Tibial nerve (tissue), 4 donors: ENCODE data around the gene ZP1. TPM values are rescaled to one million over a fixed set of nuclear protein-coding genes. Genes with fewer than 3 reads are reported as not detected.

Experiments used
- DNase-seq, 2 donors: peaks; one replicate each; pipeline ENCODE4 v3.0.0-alpha.2; 2019; ENCODE audit warnings: low spot score in 2 of 2
- H3K27ac ChIP-seq, 4 donors: fragments of 200-600 bp; sonication (generic) in 3 of 4; one replicate each; pipeline ENCODE4 v1.5.1; 2017 to 2019; ENCODE audit warnings: mild to moderate bottlenecking in 1 of 4
- H3K27me3 ChIP-seq, 2 donors: fragments of 200-600 bp; sonication (generic) in 1 of 2; one replicate each; pipeline versions ENCODE4 v1.5.1 to v1.6.0; 2017 to 2019
- H3K36me3 ChIP-seq, 3 donors: fragments of 200-600 bp; sonication (generic); one replicate each; pipeline ENCODE4 v1.5.1; 2018 to 2019
- H3K4me1 ChIP-seq, 4 donors: fragments of 200-600 bp; sonication (generic) in 3 of 4; one replicate each; pipeline ENCODE4 v1.5.1; 2017 to 2019
- H3K4me3 ChIP-seq, 4 donors: fragments of 200-600 bp; sonication (generic) in 3 of 4; one replicate each; pipeline ENCODE4 v1.5.1; 2017 to 2019; ENCODE audit warnings: mild to moderate bottlenecking in 1 of 4, moderate library complexity in 1 of 4
- H3K9me3 ChIP-seq, 4 donors: fragments of 200-600 bp; sonication (generic) in 3 of 4; one replicate each; pipeline ENCODE4 v1.5.1; 2017 to 2019
- CTCF ChIP-seq, 5 experiments: fragments of 200-600 bp in 3 of 5; fragments of 450-650 bp in 2 of 5; sonication (generic) in 3 of 5; IDR thresholded peaks; one replicate each; pipeline ENCODE4 v1.5.1; 2016 to 2019; ENCODE audit warnings: antibody characterized with exemption in 5 of 5, mild to moderate bottlenecking in 3 of 5, moderate library complexity in 2 of 5
- EP300 ChIP-seq, 2 donors: sonication (generic); formaldehyde crosslinking; IDR thresholded peaks; one replicate each; pipeline ENCODE4 v1.6.1; 2017; ENCODE audit warnings: antibody characterized with exemption in 2 of 2, mild to moderate bottlenecking in 1 of 2
- POLR2A ChIP-seq, 2 donors: fragments of 450-650 bp; IDR thresholded peaks; one replicate each; pipeline ENCODE4 v1.6.1; 2017; ENCODE audit warnings: antibody characterized with exemption in 2 of 2, mild to moderate bottlenecking in 2 of 2, moderate library complexity in 2 of 2
- WGBS, 2 donors: methylation state at CpG; one replicate each; pipeline ENCODE4 v1.1.5; 2018; 5-methylcytosine and 5-hydroxymethylcytosine counted together
- total RNA-seq, 4 donors: library from RNA; depleted of rRNA; stranded (reverse); fragments of >200 nt; gene quantifications; one replicate each; pipeline ENCODE4 v1.1.0, GENCODE V29; 2016

Gene ZP1
- total RNA-seq, 4 donors from 2014 or later: not detected

GRCh38 chr11:60899977-60900376, 32.6 kb downstream of the ZP1 start:
- no peak overlapping the region for H3K4me3 ChIP-seq
- H3K27me3 ChIP-seq: no peaks in the 10 kb centered on the region
- H3K4me1 ChIP-seq: peaks cover 4 to 19% (median 8%) of the 10 kb centered on the region in 4 donors
- WGBS, 2 donors: 67 to 77% methylated on average over 4 of the region's 4 CpGs
- no peak for TF ChIP-seq EP300 (IDR thresholded peaks at IDR 0.05)
- TF ChIP-seq CTCF (IDR thresholded peaks at IDR 0.05): no peak
- no peak for TF ChIP-seq POLR2A (IDR thresholded peaks at IDR 0.05)
- peaks cover 5 to 91% (median 35%) of the 10 kb centered on the region in 3 donors for H3K36me3 ChIP-seq
- DNase-seq: no peak
- H3K27ac ChIP-seq: no peak overlapping the region
- H3K9me3 ChIP-seq: no peaks in the 10 kb centered on the region

- Histone ChIP-seq H3K4me3 (no peak overlapping the region), H3K27ac (no peak overlapping the region), H3K36me3 (peaks cover 5 to 82% (median 35%) of the 10 kb centered on the region in 3 donors), H3K9me3 (no peaks in the 10 kb centered on the region), H3K4me1 (peaks cover 6 to 27% (median 15%) of the 10 kb centered on the region in 4 donors), H3K27me3 (no peaks in the 10 kb centered on the region)
- TF ChIP-seq POLR2A (IDR thresholded peaks at IDR 0.05) (no peak), CTCF (IDR thresholded peaks at IDR 0.05) (no peak), EP300 (IDR thresholded peaks at IDR 0.05) (no peak)
- 80 to 82% methylated on average over 13 of the region's 13 CpGs for WGBS, 2 donors
- DNase-seq: no peak
Measured at GRCh38 chr11:60900673-60901404, 33.5 kb downstream of the ZP1 start.

DNA sequence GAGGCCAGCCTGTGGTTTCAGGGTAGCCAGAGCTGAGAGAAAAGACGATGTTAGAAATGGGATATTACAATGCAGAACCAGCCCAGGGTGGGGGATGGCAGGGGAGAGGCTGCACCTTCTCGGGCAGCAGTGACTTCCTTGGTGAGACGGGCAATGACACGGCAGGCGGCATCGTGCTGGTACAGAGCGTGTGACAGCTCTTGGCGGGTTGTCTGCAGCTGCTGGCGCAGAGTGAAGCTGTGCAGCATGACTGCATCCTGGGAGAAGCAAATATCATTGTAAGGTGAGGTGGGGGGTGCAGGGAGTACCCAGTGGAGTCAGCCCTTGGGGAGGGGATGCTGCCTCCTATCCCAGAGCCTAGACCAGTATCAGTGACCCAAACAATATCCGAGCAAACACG, 35.3 kb downstream of the ZP1 start:
- TF ChIP-seq POLR2A (IDR thresholded peaks at IDR 0.05): no peak
- no peak for TF ChIP-seq CTCF (IDR thresholded peaks at IDR 0.05)
- no peak for TF ChIP-seq EP300 (IDR thresholded peaks at IDR 0.05)
- H3K27ac ChIP-seq: no peak overlapping the region
- DNase-seq: no peak
- no peaks in the 10 kb centered on the region for H3K27me3 ChIP-seq
- no peak overlapping the region for H3K4me3 ChIP-seq
- H3K9me3 ChIP-seq: no peaks in the 10 kb centered on the region
- peaks cover 2 to 64% (median 22%) of the 10 kb centered on the region in 3 donors for H3K36me3 ChIP-seq
- peaks cover 6 to 36% (median 20%) of the 10 kb centered on the region in 4 donors for H3K4me1 ChIP-seq
- WGBS, 2 donors: 87 to 92% methylated on average over 9 to 11 of the region's 11 CpGs

- Histone ChIP-seq H3K4me3 (peak overlapping the region in 2 of 4 donors; percentile 82 to 93), H3K36me3 (peaks cover 0 to 40% (median 8%) of the 10 kb centered on the region in 3 donors), H3K27me3 (no peaks in the 10 kb centered on the region), H3K4me1 (peaks cover 6 to 39% (median 20%) of the 10 kb centered on the region in 4 donors), H3K9me3 (no peaks in the 10 kb centered on the region), H3K27ac (peak overlapping the region in 2 of 4 donors; percentile 92 to 94)
- TF ChIP-seq POLR2A (IDR thresholded peaks at IDR 0.05) (no peak), EP300 (IDR thresholded peaks at IDR 0.05) (no peak), CTCF (IDR thresholded peaks at IDR 0.05) (no peak)
- 39 to 43% methylated on average over 6 of the region's 6 CpGs for WGBS, 2 donors
- no peak for DNase-seq
Measured at GRCh38 chr11:60905047-60905446, 37.7 kb downstream of the ZP1 start.

DNA sequence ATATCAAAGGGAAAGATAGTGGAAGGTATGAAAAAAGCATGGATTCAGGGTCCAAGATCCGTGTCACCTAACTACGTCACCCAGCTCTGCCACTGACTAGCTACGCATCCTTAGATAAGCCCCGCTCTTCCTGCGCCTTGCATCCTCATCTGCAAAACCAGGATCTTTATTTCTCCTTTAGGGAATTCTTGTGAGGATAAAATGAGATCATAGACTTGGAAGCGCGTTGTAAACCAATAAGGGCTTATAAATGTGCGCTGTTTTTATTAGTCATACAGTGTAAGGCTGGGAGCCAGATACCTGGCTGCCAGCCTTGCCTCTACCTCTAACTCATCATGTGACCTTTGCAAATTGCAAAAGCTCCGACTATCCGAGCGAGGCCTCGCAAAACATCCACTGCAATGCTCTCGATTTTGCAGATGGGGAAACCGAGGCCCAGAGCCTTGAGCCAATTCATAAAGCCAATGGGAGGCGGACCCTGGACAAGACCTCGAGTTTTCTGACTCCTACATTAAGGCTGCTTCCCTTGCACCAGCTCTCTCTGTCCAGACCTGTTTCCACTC, 38.3 kb downstream of the ZP1 start:
- H3K4me3 ChIP-seq: peak overlapping the region; percentile 82 to 94 (median 90)
- TF ChIP-seq CTCF (IDR thresholded peaks at IDR 0.05): no peak
- no peak for TF ChIP-seq EP300 (IDR thresholded peaks at IDR 0.05)
- no peak for TF ChIP-seq POLR2A (IDR thresholded peaks at IDR 0.05)
- H3K9me3 ChIP-seq: no peaks in the 10 kb centered on the region
- H3K4me1 ChIP-seq: peaks cover 6 to 39% (median 20%) of the 10 kb centered on the region in 4 donors
- H3K27ac ChIP-seq: peak overlapping the region; percentile 70 to 94 (median 93)
- 9% methylated on average over 15 to 16 of the region's 16 CpGs for WGBS, 2 donors
- peaks cover 0 to 34% (median 8%) of the 10 kb centered on the region in 3 donors for H3K36me3 ChIP-seq
- H3K27me3 ChIP-seq: no peaks in the 10 kb centered on the region
- no peak for DNase-seq
